SH-SY5Y (cell line): ENCODE results near the gene MPPED1.

Experiments used
- GATA2 ChIP-seq: IDR thresholded peaks from 2 replicates; pipeline ENCODE4 v1.6.1; 2011; ENCODE audit warnings: mild to moderate bottlenecking, low read depth, low read length
- GATA3 ChIP-seq: IDR thresholded peaks from 2 replicates; pipeline ENCODE4 v1.6.1; 2011; ENCODE audit warnings: low read depth, mild to moderate bottlenecking, low read length, moderate library complexity

GRCh38 chr22:43435851-43436811, 24.3 kb downstream of the MPPED1 start:
- TF ChIP-seq GATA3 (no peak), GATA2 (no peak)
